ENCODE data around the gene GNL1.

- TF ChIP-seq, protein P1, sequence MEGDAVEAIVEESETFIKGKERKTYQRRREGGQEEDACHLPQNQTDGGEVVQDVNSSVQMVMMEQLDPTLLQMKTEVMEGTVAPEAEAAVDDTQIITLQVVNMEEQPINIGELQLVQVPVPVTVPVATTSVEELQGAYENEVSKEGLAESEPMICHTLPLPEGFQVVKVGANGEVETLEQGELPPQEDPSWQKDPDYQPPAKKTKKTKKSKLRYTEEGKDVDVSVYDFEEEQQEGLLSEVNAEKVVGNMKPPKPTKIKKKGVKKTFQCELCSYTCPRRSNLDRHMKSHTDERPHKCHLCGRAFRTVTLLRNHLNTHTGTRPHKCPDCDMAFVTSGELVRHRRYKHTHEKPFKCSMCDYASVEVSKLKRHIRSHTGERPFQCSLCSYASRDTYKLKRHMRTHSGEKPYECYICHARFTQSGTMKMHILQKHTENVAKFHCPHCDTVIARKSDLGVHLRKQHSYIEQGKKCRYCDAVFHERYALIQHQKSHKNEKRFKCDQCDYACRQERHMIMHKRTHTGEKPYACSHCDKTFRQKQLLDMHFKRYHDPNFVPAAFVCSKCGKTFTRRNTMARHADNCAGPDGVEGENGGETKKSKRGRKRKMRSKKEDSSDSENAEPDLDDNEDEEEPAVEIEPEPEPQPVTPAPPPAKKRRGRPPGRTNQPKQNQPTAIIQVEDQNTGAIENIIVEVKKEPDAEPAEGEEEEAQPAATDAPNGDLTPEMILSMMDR (IDR thresholded peaks at IDR 0.05; ENCODE audit: insufficient read depth, low read depth, low read length), result no peak
- TF ChIP-seq EZH2 (IDR thresholded peaks at IDR 0.05; ENCODE audit: insufficient read depth, low read length), result no peak
Measured at GRCh38 chr6:30548375-30548774, 7.9 kb downstream of the GNL1 start.

Measured in astrocyte (in vitro differentiated cells and primary cell).